Suprapubic skin (tissue), 4 donors: ENCODE data around the gene MRPL1. TPM values are rescaled to one million over a fixed set of nuclear protein-coding genes. Genes with fewer than 3 reads are reported as not detected.
A peak's percentile ranks its signal among the peaks of the same experiment; 100 is the strongest.

Experiments
- DNase-seq, 2 donors: peaks; one replicate each; pipeline ENCODE4 v3.0.0-alpha.2; 2019; ENCODE audit warnings: low spot score in 2 of 2
- H3K27ac ChIP-seq: fragments of 200-600 bp; sonication (generic); one replicate; pipeline ENCODE4 v1.5.1; 2019
- H3K27me3 ChIP-seq: fragments of 200-600 bp; sonication (generic); one replicate; pipeline ENCODE4 v1.5.1; 2019
- H3K36me3 ChIP-seq: fragments of 200-600 bp; sonication (generic); one replicate; pipeline ENCODE4 v1.5.1; 2019
- H3K4me1 ChIP-seq: fragments of 200-600 bp; sonication (generic); one replicate; pipeline ENCODE4 v1.5.1; 2019
- H3K4me3 ChIP-seq: fragments of 200-600 bp; sonication (generic); one replicate; pipeline ENCODE4 v1.5.1; 2019; ENCODE audit warnings: mild to moderate bottlenecking
- H3K9me3 ChIP-seq: fragments of 200-600 bp; sonication (generic); one replicate; pipeline ENCODE4 v1.5.1; 2019
- CTCF ChIP-seq, 2 donors: fragments of 200-600 bp in 1 of 2; fragments of 450-650 bp in 1 of 2; sonication (generic) in 1 of 2; IDR thresholded peaks; one replicate each; pipeline ENCODE4 v1.5.1; 2016 to 2019; ENCODE audit warnings: antibody characterized with exemption in 2 of 2, mild to moderate bottlenecking in 1 of 2, moderate library complexity in 1 of 2
- EP300 ChIP-seq: sonication (generic); formaldehyde crosslinking; IDR thresholded peaks from one replicate; pipeline ENCODE4 v1.6.1; 2017; ENCODE audit warnings: antibody characterized with exemption
- POLR2A ChIP-seq, 2 donors: fragments of 450-650 bp; IDR thresholded peaks; one replicate each; pipeline ENCODE4 v1.6.1; 2017; ENCODE audit warnings: antibody characterized with exemption in 2 of 2, mild to moderate bottlenecking in 2 of 2, moderate library complexity in 2 of 2
- POLR2AphosphoS5 ChIP-seq, 3 donors: sonication (generic); formaldehyde crosslinking; IDR thresholded peaks; one replicate each; pipeline ENCODE4 v1.6.1; 2017; ENCODE audit warnings: antibody characterized with exemption in 3 of 3
- WGBS: methylation state at CpG from one replicate; pipeline ENCODE4 v1.1.5; 2018; 5-methylcytosine and 5-hydroxymethylcytosine counted together
- total RNA-seq, 4 donors: library from RNA; depleted of rRNA; stranded (reverse); fragments of >200 nt; gene quantifications; one replicate each; pipeline ENCODE4 v1.1.0, GENCODE V29; 2016

Gene MRPL1
- total RNA-seq, 4 donors from 2014 or later: 13.2 to 28.2 (median 15.6) TPM

GRCh38 chr4:77872723-77873445, 10.3 kb downstream of the MRPL1 start:
- Histone ChIP-seq H3K27me3 (no peaks in the 10 kb centered on the region), H3K9me3 (no peaks in the 10 kb centered on the region), H3K4me3 (no peak overlapping the region), H3K4me1 (no peaks in the 10 kb centered on the region), H3K27ac (no peak overlapping the region), H3K36me3 (peaks cover 36% of the 10 kb centered on the region)
- 94% methylated on average over 7 of the region's 7 CpGs for WGBS
- TF ChIP-seq CTCF (IDR thresholded peaks at IDR 0.05): no peak
- TF ChIP-seq POLR2A (IDR thresholded peaks at IDR 0.05): no peak
- TF ChIP-seq POLR2AphosphoS5 (IDR thresholded peaks at IDR 0.05): no peak
- TF ChIP-seq EP300: no peak
- DNase-seq: no peak

- H3K4me3 ChIP-seq: no peak overlapping the region
- 93% methylated on average over 4 of the region's 4 CpGs for whole genome bisulfite sequencing
- H3K36me3 ChIP-seq: peaks cover 34% of the 10 kb centered on the region
- H3K4me1 ChIP-seq: peaks cover 17% of the 10 kb centered on the region
- no peaks in the 10 kb centered on the region for H3K27me3 ChIP-seq
- DNase-seq: no peak
- H3K27ac ChIP-seq: no peak overlapping the region
- no peaks in the 10 kb centered on the region for H3K9me3 ChIP-seq
- no peak for TF ChIP-seq EP300
- no peak for TF ChIP-seq POLR2AphosphoS5 (IDR thresholded peaks at IDR 0.05)
- no peak for TF ChIP-seq CTCF (IDR thresholded peaks at IDR 0.05)
- no peak for TF ChIP-seq POLR2A (IDR thresholded peaks at IDR 0.05)
Measured at GRCh38 chr4:77877167-77877566, 14.5 kb downstream of the MRPL1 start.

GRCh38 chr4:77877771-77878565, 15.3 kb downstream of the MRPL1 start:
- DNase-seq: no peak
- H3K36me3 ChIP-seq: peaks cover 27% of the 10 kb centered on the region
- 83% methylated on average over 15 of the region's 15 CpGs for WGBS
- no peak overlapping the region for H3K4me3 ChIP-seq
- no peak for TF ChIP-seq CTCF (IDR thresholded peaks at IDR 0.05)
- TF ChIP-seq EP300: no peak
- no peak for TF ChIP-seq POLR2AphosphoS5 (IDR thresholded peaks at IDR 0.05)
- no peak for TF ChIP-seq POLR2A (IDR thresholded peaks at IDR 0.05)
- H3K27ac ChIP-seq: no peak overlapping the region
- peaks cover 17% of the 10 kb centered on the region for H3K4me1 ChIP-seq
- no peaks in the 10 kb centered on the region for H3K9me3 ChIP-seq
- H3K27me3 ChIP-seq: no peaks in the 10 kb centered on the region

GRCh38 chr4:77880784-77881183, 18.2 kb downstream of the MRPL1 start:
- DNase-seq: no peak
- no peak for TF ChIP-seq POLR2AphosphoS5 (IDR thresholded peaks at IDR 0.05)
- TF ChIP-seq EP300: no peak
- no peak for TF ChIP-seq POLR2A (IDR thresholded peaks at IDR 0.05)
- no peak for TF ChIP-seq CTCF (IDR thresholded peaks at IDR 0.05)
- H3K9me3 ChIP-seq: no peaks in the 10 kb centered on the region
- peaks cover 17% of the 10 kb centered on the region for H3K4me1 ChIP-seq
- H3K27ac ChIP-seq: peak overlapping the region; percentile 73
- H3K4me3 ChIP-seq: no peak overlapping the region
- H3K36me3 ChIP-seq: peaks cover 26% of the 10 kb centered on the region
- no peaks in the 10 kb centered on the region for H3K27me3 ChIP-seq
